HG02981 (cell line): ENCODE results near the gene MAZ.
"Not testable (repeated sequence)": the region's sequence is repeated elsewhere in the genome, so short reads cannot be mapped to it uniquely, and the experiment has no call there.

Experiments used
- ATAC-seq: cut with Tn5 transposase; IDR thresholded peaks from one replicate; pipeline ENCODE4 v1.9.1; 2021; ENCODE audit warnings: mild to moderate bottlenecking, moderate library complexity; ENCODE audit not compliant: unreplicated experiment

The MAZ gene

GRCh38 chr16:29821643-29822115 lies 15.3 kb downstream of the MAZ start:
- ATAC-seq, result no peak

GRCh38 chr16:29824589-29825144 lies 18.3 kb downstream of the MAZ start:
- no peak for ATAC-seq

DNA sequence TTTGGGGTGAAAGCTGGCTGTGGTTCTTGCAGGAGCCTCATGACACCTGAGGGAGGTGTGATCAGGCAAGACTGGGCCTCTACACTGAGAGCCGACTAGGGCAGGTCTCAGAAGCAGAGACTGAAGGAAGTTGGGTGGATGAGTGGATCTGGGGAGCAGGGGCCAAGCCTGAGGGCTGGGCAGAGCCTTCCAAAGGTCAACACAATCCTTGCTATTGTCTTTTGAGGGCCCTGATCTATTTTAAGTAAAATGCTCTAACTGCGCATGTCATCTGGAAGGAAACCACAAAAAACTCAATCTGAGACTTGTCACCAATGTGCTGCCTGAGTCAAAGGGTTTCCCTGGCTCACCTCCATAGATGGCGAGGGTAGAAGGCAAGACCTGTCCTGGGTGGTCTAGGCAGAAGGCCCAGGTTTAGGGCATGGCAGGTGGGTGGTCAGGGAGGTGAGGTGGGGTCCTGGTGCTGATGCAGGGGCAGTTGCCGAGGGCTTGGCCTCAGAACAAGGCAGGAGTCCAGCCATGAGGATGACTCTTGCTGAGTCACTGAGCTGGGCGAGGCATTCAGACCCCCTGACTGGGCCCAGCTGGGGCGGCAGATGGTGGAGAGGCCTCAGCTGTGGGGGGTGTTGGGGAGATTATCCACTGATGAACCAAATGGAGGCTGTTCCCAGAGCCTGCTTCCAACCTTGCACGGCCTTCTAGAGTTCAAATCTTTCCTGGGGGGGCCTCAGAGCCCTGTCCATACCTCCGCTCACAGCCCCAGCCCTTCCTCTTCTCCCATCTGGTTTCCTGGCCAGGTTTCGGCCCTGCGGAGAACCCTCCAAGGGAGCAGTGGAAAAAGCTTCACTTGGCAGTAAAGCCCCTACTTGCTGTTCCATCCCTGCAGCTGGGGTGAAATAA lies 19.1 kb downstream of the MAZ start:
- no peak for ATAC-seq

GRCh38 chr16:29826342-29826695 lies 20.0 kb downstream of the MAZ start:
- no peak for ATAC-seq

DNA sequence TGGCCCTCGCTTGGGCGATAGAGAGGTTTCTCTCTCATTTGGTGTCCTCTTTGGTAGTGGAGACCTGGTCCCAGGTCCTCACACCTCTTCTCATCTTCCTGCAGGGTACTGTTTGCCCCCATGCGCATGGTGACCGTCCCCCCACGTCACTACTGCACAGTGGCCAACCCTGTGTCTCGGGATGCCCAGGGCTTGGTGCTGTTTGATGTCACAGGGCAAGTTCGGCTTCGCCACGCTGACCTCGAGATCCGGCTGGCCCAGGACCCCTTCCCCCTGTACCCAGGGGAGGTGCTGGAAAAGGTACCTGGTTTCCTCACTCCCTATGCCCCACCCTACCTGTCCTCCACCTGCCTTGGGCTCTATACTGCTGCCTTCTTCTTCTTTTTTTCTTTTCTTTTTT lies 24.4 kb downstream of the MAZ start:
- ATAC-seq, result no peak

GRCh38 chr16:29831490-29831889 lies 25.2 kb downstream of the MAZ start:
- ATAC-seq, result no peak

DNA sequence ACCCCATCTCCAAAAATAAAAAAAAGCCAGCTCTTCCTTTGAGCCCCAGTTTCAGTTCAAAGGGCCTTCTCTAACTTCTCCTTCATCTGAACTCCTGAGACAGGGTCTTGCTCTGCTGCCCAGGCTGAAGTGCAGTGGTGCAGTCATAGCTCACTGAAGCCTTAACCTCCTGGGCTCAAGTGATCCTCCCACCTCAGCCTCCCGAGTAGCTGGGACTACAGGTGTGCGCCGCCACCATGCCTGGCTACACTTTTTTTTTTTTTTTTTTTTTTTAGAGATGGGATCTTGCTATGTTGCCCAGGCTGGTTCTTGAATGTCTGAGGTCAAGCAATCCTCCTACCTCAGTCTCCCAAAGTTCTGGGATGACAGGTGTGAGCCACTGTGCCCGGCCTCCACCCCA lies 26.9 kb downstream of the MAZ start:
- ATAC-seq, result not testable (repeated sequence)

GRCh38 chr16:29834079-29834478 lies 27.8 kb downstream of the MAZ start:
- ATAC-seq, result no peak

DNA sequence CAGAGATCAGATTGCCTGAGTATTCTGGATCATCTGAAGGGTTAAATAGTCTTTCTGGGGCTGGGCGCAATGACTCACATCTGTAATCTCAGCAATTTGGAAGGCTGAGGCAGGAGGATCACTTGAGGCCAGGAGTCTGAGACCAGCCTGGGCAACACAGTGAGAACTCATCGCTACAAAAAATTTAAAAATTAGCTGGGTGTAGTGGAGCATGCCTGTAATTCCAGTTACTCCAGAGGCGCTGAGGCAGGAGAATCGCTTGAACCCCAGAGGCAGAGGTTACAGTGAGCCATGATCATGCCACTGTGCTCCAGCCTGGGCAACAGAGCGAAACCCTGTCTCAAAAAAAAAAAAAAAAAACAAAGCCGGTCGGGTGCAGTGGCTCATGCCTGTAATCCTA lies 29.6 kb downstream of the MAZ start:
- ATAC-seq, result no peak

GRCh38 chr16:29836623-29837022 lies 30.3 kb downstream of the MAZ start:
- ATAC-seq, result no peak

DNA sequence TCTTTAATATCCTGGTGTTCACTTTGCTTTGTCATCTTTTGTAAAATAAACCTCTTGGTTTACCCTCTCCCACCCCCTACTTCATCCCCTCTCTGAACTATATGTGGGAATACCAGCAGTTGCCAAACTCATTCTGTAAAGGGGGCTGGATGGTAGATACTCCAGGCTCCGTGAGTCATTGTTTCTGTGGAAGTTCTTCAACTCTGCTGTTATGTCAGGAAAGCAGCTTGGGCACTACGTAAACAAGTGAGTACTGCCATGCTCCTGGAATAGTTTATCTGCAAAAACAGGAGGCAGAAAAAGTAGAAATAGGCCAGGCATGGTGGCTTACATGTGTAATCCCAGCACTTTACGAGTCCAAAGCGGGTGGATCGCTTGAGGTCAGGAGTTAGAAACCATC lies 31.5 kb downstream of the MAZ start:
- no peak for ATAC-seq

GRCh38 chr16:29839822-29840221 lies 33.5 kb downstream of the MAZ start:
- ATAC-seq, result no peak

GRCh38 chr16:29840240-29840639 lies 33.9 kb downstream of the MAZ start:
- no peak for ATAC-seq

- no peak for ATAC-seq
Measured at GRCh38 chr16:29841631-29842030, 35.3 kb downstream of the MAZ start.

- ATAC-seq, result no peak
Measured at GRCh38 chr16:29842732-29843346, 36.5 kb downstream of the MAZ start.

- no peak for ATAC-seq
Measured at GRCh38 chr16:29843931-29844330, 37.6 kb downstream of the MAZ start.

- ATAC-seq, result no peak
Measured at GRCh38 chr16:29844575-29845331, 38.4 kb downstream of the MAZ start.

DNA sequence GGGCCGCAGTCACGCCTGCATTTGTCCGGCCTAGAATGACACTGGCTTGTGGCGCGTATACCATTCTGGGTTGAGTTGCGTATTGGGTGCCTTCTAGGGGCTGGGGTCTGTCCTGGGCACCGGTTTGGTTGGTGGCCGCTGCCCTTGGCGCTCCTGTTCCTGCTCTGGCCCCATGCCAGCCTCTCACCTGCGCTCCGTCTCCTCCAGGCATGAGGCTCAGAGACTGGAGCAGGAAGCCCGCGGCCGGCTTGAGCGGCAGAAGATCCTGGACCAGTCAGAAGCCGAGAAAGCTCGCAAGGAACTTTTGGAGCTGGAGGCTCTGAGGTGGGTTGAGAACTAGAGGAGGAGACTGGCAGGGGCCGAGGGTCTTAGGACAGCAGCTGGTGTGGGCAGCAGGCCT lies 39.3 kb downstream of the MAZ start:
- ATAC-seq, result no peak

DNA sequence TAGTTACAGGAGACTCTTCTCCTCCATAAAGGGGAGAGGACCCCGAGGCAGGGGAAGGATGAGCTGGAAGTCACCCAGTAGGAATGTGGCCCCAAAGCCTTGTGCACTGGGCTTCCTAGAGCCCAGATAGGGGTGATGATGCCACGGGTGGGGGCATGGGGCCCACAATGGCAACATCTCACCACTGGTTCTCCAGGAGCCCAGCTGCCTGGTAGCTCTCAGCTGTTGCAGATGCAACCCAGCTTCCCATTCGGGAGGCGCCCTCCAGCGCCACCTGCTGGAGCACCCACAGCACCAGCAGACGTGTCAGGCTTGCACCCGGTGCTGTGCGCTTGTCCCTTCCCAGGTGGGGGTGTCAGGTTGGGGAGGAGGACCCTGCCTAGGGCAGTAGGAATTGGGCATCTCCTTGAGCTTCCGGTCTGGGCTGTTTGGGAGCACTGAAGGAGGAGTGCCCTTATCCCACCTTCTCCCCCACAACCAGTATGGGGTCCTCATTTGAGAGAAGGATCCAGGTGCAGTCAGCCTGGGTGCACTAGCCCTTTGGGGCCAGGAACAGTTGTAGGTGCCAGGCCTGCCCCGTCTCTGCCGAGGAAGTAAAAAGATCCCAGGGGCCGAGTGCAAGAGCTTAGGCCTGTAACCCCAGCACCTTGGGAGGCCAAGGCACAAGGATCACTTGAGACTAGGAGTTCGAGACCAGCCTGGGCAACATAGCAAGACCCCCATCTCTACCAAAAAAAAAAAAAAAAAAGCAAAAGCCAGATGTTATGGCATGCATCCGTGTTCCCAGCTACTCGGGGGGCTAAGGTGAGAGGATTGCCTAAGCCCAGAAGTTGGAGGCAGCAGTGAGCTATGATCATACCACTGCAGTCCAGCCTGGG lies 42.3 kb downstream of the MAZ start:
- ATAC-seq, result no peak

GRCh38 chr16:29849505-29849904 lies 43.2 kb downstream of the MAZ start:
- ATAC-seq, result no peak
